Thyroid gland (tissue), 4 donors: ENCODE data around the gene MAP1LC3C.

Experiments used
- POLR2A ChIP-seq, 2 donors: fragments of 450-650 bp; IDR thresholded peaks; one replicate each; pipeline ENCODE4 v1.6.1; 2017; ENCODE audit warnings: antibody characterized with exemption in 2 of 2, mild to moderate bottlenecking in 2 of 2, moderate library complexity in 1 of 2
- TF ChIP-seq, protein P1 (sequence below), 6 experiments: fragments of 200-600 bp in 3 of 6; fragments of 450-650 bp in 3 of 6; sonication (generic) in 3 of 6; IDR thresholded peaks; one replicate each; pipeline ENCODE4 v1.5.1; 2016 to 2019; ENCODE audit warnings: antibody characterized with exemption in 6 of 6, mild to moderate bottlenecking in 2 of 6, inconsistent platforms in 1 of 6, moderate library complexity in 1 of 6

DNA sequence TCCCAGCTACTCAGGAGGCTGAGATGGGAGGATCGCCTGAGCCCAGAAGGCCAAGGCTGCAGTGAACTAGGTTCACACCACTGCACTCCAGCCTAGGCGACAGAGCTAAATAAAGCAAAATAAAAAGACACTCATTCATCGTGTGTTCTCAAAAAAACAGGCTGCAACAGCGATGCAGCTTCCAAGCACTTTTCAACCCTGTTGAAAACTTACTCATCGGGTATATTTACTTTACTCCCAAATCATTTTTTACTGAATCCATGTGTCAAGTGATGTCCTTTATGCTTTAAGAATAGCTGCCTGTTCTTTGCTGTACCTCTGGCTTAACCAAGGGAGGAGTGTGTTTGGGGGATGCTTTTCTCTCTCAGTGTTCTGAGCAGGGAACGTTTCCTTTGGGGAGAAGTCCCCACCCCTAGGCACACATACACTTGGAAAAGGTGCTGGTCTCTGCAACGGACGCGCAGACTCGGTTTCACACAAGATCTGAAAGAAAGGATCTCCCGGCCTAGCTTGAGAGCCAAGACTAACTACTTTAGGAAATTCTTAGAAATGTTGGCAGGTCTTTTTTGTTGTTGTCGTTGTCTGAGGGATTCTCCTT lies 1.4 kb downstream of the MAP1LC3C start:
- TF ChIP-seq, protein P1, sequence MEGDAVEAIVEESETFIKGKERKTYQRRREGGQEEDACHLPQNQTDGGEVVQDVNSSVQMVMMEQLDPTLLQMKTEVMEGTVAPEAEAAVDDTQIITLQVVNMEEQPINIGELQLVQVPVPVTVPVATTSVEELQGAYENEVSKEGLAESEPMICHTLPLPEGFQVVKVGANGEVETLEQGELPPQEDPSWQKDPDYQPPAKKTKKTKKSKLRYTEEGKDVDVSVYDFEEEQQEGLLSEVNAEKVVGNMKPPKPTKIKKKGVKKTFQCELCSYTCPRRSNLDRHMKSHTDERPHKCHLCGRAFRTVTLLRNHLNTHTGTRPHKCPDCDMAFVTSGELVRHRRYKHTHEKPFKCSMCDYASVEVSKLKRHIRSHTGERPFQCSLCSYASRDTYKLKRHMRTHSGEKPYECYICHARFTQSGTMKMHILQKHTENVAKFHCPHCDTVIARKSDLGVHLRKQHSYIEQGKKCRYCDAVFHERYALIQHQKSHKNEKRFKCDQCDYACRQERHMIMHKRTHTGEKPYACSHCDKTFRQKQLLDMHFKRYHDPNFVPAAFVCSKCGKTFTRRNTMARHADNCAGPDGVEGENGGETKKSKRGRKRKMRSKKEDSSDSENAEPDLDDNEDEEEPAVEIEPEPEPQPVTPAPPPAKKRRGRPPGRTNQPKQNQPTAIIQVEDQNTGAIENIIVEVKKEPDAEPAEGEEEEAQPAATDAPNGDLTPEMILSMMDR (IDR thresholded peaks at IDR 0.05): no peak
- no peak for TF ChIP-seq POLR2A (IDR thresholded peaks at IDR 0.05)
